A204.1 (cell line): Measurements from ENCODE around the gene DDX41.
"Not testable (repeated sequence)": the region's sequence is repeated elsewhere in the genome, so short reads cannot be mapped to it uniquely, and the experiment has no call there.

Experiments
- FAIRE-seq: peaks from 2 replicates; lab custom pipeline; 2012; peaks lifted over from hg19 to GRCh38; lab: Jason Lieb, UNC

DDX41 gene

DNA sequence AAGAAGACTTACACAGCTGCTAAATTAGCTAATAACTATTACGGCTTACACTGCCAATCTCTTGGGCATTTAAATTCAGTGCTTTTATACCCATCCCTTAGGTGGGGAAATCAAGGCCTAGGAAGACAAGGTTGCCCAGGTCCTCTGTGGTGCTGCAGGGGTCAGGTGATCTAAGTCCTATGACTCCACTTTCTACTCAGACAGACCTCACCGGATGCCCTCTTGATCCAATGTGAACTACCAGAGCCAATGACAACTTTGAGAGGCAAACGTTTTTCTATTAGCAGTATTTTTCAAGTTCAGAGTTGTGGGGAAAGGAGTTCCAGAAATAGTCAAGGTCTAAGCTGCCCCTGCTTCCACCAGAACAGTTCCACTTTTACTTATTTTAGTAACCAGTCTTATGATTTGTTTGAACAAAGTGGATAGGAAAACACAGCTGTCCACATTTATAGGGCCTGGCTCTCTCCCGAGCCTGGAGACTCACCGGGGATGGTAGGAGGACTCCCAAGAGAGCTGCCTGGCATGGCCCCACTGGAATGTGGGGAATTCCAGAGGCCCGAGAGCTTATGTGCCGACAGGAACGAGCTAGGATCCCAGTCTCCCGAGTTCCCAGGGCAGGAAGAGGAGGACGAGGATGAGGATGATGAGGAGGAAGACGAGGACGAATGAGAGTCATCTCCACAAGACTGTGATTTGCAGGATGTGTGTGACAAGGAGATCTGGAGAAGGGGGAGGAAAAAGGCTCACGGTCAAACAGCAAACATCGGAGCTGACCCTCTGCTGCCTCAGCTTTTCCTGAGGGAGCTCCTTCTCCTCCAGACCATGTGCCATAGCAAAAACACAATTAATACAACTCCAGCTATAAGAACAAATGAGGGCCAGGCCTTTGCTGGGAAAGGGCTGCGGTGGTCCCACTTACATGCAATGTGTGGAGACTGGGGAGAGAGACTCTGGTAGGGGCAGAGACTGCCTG lies 20.9 kb upstream of the DDX41 start:
- FAIRE-seq, result no peak

DNA sequence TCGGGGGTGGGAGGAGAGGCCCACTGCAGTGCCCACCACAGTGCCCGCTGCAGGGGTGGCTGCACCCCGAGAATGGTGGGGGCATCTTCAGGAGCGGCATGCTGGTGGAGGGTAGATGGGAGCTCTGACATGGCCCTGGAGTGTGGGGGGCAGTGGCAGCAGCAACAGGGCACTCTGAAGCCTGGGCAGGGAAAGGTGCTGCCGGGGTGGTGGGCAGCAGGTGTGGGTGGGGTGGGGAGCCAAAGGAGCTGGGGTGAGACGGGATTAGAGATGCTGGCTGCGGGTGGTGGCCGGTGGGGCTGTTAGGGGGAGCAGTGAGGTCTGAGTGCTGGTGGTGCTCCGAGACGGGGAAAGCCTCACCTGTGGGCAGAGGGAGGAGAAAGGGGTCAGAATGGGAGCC lies 19.6 kb upstream of the DDX41 start:
- no peak for FAIRE-seq

DNA sequence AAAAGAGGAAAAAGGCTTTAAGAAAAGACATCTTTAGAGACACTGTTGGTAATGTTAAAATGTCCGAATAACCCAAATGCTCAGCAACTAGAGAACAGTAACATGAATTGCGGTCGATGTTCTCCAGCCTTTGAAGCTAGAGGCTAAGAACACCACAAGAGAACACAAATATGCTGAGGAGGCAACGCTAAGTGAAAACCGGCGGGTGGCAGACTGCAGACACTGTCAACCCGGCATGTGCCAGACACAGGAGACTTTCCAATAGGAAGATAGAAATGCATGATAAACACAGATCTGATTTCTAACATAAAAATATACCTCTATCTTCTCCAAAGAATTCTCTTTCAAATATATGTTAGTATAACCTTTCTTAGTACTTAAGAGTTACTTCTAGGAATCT lies 18.4 kb upstream of the DDX41 start:
- no peak for FAIRE-seq

DNA sequence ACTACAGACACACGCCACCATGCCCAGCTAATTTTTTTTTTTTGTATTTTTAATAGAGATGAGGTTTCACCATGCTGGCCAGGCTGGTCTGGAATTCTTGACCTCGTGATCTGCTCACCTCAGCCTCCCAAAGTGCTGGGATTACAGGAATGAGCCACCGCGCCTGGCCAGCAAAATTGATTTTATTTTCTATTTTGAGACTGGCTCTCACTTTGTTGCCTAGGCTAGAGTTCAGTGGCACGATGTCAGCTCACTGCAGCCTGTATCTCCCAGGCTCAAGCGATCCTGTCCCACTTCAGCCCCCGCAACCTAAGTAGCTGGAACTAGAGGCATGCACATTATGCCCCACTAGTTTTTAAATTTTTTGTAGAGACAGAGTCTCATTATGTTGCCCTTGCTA lies 17.7 kb upstream of the DDX41 start:
- not testable (repeated sequence) for FAIRE-seq

DNA sequence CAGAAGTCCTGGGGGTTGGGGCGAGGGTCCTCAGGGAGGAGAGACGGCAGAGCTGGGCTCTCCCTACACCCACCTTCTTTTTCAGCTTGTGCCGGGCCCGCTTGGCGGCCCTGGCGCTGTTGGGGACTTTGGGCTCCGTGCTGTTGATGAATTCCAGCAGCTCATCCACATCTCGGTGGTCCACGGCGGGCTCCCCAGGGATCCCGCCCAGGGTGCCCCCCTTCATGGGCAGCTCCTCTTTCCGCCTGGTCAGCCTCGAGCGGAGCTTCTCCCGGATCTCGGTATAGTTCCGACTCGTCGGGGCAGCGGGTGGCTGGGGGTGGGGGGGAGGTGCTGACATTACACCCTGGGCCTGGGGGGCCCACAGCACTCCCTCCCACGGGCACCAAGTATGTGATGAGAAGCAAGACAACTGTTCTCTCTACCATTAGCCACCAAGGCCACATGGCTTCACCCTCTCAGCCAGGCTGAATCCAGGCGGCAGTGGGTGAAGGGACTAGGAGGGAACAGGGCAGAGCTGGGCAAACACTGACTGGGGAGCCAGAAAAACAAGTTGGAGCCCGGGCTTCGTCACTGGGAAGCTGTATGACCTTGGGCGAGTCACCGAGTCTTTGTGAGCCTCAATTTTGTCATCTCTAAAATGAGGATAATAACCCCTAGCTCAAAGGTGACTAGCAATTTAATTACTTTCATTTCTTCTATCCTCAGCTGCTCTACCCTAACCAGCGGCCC lies 14.6 kb upstream of the DDX41 start:
- FAIRE-seq, result no peak

DNA sequence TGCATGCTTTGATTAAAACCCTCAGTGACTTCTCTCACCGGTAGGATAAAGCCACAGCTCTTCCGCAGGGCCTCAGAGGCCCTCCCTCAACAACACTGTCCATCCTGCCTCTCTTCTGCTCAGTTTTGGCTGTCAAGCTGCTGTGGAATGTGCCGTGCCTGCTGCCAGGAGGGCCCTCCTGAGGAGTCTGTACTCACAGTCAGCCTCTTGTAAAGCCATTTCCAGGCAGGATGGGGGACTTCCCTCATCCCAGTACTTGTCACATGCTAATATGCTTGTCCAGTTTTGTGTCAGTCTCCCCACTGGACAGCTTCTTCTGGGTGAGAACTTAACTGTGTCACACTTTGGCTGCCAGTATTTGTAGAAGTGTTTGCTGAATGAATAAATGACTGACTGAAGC lies 13.9 kb upstream of the DDX41 start:
- FAIRE-seq, result no peak

DNA sequence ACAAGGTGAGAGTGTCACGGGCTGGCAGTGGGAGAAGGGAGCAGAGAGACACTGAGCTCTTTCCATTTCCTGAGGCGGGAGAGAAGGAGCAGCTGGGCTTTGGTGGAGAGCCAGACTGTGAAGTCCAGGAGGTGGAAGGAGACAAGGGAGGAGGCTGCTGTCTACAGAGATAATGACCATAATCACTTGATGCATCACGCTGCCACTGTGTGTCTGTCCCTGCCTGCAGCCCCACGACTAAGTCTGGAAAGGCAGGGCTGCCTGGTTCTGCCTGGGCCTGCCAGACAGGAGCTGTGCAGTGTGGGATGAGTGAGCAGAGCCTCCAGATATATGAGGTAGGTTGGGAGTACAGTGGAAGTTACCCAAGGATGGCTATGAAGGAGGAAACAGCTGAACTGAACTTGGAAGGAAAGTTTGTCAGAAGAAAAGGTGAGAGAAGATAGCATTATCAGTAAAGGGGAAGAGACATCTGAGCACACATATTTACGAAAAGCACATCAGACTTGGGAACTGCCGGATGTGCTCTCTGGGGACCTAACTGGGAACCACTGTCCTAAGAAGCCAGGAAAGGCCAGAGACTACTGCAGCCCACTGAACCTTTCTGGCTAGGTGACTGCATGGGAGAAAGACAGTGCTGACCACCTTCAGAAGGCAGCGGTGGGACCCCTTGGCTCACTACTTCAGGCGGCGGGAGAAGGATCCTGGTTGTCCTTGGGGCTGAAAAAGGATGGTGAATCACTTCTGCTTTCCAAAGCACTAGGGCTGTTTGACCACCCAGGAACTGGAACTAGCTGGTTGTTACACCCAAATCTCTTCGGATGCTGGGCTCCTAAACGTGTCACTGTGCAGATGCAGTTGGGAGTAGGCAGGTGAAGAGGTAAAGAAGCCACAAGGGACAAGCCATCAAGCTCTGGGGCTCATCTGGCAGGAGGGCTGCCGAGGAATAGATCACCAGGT lies 12.8 kb upstream of the DDX41 start:
- FAIRE-seq, result no peak

DNA sequence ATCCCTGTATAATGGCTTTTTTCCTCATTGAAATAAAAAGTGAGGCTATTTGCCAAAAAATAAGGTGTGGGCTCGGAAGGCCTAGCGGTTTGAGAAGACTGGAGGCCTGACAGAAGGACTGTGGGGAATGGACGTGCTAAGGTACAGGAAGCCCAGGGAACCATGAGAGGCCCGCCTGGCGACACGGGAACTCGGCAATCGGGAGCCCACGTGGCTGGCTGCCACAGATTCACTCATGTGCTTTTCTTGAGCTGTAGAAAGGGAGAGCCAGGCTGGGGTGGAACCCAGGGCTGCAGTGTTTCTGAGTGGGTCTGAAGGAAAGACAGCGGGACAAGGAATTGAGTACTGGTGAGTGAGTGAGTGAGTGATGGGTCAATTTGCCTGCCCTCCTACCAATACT lies 11.9 kb upstream of the DDX41 start:
- no peak for FAIRE-seq

DNA sequence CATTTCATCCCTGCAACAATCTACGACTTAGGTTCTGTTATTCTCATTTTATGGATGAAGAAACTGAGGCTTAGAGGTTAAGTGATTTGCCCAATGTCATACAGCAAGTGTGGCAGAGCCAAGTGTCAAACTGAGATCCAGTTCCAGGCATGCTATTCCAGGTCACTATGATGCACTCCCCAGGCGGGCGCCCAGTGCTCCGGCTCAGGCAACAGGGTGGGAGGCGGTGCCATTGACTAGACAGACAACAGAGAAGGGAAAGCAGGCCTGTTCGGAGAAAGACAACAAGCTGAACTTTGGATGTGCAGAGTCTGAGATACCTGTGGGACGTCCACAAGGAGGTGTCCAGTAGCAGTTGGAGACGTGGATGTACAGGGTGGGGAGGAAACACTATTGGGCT lies 10.8 kb upstream of the DDX41 start:
- no peak for FAIRE-seq

DNA sequence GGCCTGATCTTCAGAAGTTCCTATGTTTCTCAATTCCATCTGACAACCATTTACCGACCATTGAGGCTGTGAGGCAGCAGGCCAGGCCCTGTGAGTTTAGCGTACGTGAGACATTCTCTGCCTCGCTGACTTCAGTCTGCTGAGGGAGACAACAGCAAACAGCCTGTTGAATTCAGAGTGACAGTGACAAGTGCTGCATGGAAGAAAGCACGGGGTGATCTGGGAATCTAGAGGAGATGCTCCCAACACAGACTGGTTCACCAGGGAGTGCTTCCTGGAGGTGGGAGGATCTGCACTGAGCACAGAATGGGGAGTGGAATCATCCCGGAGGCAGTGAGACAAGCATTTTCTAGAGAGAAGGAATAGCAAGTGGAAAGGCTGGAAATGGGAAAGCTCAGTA lies 10.0 kb upstream of the DDX41 start:
- FAIRE-seq, result no peak

DNA sequence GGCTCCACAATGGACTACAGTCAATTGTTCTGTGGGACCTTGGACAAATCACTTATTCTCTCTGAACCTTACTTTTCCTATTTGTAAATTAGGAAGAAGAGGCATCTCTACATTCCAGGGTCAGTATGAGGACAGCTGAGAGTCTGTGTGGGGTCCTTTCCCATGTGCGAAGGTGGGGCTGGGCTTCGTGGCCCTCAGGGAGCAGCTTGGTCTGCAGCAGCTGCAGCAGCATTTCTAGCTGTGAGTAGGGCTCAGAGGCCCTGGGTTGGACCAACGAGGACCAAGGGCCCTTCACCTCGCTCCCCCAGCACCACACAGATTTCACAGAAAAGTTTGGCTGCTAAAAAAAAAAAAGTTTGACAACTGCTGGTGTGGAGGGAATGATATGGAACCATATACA lies 9.4 kb upstream of the DDX41 start:
- no peak for FAIRE-seq

DNA sequence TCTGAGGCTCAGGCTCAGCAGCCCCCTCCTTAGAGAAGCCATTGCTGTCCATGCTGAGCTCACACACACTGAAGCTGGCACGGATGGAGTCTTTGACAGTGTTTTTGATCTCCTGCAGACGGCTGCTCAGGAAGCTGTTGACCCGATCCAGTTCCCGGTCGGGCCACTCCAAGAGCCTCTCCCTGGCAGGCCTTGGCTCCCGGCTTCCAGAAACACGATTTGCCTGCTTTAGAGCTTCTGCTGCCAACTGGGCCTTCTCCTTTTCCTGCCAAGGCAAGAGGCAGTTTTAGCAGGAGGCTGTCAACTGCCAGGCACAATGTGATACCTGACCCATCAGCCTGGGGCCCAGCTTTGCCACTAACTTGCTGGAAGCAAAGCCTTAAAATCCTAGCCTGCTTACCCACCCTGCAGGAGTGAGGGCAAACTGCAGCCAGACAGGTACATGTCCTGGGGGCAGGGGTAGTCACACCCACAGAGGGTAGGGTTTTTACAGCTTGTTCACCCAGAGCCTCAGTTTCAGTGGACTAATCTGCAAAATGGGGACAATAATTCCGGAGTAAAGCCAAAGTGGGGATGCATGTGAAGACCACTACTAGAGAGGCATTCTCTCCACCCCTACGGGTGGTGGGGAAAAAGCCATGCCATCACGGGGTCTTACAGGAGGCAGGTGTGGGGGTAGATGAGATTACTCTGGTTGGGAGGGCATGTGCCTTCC lies 8.3 kb upstream of the DDX41 start:
- FAIRE-seq, result no peak

DNA sequence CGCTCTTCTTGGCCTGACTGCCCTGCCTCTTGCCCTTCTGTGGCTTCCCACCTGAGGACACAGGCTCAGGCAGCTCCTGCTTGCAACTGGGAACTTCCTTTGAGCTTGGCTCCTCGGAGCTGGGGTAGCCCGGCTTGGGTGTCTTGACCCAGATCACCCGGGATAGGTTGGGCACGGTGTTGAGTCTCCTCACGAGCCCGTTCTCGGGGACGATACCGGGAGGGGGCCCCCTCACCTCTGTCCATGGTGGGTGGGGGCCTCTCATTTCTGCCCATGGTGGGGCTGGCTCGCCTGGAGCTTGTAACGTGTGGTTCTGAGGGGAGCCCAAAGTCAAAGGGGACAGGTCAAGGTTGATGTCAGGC lies 7.8 kb upstream of the DDX41 start:
- FAIRE-seq, result no peak

DNA sequence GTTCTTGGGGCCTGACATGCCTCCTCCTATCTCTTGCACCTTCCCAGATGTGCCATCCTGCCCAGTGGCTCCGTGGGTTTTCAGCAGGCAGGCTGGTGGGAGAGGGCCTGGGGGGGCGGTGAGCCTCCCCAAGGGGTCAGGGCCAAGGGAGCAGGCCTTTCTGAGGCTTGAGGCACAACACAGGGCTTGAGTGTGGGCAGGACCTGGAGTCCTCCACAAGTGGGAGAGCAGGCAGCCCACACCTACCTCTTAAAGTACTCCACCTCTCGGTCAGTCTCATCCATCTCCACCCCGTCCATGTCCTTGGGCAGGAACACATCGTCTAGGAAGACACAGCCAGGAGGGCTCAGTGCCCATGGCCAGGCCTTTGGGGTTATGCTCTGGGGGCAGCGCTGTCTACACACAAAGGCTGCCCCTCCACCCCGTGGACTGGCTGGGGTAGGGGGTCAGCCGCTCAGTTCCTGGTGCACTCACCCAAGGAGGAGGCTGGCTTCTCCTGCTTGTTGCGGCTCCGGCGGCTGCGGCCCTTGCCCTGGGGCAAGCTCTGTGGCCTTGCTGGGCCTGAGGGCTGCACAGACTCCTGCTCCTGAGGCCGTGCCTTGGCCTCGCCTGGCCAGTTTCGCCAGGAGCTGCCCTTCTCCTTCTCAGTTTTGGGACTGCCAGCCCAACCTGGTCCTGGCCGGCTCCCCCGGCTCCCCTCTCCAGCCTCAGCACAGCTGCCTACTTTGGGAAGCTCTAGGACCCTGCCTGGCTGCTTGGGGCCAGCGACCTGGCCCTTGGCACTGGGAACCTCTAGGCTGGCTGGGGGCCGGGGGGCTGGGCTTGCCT lies 7.2 kb upstream of the DDX41 start:
- FAIRE-seq, result no peak

DNA sequence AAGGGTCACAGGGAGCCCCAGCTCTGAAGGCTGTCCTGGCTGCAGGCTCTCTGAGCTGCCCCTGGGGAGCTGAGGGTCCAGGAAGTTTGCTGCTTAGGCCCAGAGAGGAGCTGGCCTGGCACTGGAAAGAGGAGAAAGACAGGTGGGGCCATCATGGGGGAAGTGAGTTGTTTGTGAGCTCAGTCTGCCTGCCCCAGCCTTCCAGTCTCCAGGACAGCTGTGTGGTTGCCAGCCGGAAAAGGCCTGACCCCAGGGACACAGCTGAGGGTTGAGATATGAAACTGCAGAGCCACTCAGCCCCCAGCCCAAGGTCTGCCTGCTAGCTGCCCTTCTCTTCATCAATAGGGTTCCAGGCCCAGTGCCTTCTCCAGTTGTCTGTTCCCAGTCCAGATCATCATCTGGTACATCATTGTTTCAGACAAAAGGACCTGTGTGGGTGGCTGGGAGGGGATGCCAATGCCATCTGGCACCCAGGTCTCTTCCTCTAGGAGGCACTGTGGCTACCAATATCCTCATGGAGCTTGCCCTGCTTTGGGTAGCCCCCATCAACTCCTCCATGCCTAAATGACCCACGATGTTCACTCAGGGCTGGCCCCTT lies 4.3 kb upstream of the DDX41 start:
- no peak for FAIRE-seq

DNA sequence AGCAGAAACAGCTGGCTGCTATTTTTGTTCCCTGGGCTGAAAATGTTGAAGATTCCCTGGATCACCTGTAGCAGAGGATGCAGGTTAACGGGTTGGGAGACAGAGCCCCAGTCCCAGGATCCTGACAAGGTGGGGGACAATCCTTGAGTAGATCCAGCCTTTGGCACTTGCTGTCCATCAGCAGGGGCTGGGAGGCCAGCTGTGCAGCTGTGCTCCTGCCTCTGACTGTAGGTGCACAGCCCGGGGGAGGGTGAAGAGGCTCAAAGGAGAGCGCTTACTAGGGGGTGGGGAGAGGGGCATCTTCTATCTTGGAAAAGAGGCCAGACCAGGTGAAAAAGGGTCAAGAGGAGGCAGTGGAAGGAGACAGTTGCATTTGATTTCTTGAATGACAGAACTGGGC lies 3.5 kb upstream of the DDX41 start:
- no peak for FAIRE-seq

DNA sequence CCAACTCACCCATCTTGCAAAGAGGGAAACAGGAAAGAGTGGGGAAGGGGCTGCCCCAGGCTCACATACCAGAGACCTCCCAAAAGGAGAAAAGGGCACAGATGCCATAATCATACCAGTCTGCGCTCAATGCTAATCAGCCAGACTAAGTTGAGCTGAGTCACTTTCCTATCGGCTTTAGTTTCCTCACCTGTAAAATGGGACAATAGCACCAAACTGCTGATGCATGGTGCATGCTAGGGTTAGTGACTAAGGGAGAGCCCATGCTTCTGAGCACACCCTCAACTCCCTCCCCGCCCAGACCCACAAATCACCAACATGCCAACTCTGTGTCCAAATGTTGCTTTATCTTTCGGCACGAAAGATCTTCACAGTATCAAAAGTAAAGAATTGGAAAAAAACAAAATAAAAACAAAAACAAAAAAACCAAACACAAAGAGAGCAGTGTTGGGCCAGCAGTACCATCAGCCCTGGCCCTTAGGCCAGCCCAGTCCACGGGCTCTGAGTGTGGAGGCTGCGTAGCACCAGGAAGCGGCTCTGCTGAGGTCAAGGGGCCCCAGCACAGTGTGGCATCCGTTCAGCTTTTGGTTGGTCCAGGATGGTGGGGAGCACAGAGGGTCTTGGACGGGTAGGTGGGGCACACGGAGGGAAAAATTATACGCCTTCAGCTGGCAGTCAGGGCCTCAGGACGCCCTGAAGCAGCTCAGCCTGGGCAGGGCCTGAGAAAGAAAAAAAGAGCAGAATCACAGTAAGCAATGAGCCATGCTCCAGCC lies 2.9 kb upstream of the DDX41 start:
- FAIRE-seq, result no peak

DNA sequence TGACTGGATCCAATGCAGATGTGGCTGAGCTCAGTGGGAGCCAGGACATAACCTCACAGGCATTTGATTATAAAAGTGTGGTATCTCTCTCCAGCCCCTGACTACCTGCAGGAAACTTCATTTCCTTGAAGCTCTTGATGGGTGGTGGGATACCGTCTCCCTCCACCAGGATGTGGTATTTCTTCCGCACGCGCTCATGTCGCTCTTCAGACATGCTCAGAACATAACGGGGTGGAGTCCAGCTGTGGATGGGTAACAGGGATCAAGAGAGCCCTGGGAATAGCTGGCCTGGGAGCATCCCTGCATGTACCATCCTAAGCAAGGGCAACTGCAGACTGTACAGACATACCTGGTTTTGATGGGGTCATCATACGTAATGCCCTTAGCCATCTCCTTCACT lies 1.2 kb downstream of the DDX41 start:
- no peak for FAIRE-seq

DNA sequence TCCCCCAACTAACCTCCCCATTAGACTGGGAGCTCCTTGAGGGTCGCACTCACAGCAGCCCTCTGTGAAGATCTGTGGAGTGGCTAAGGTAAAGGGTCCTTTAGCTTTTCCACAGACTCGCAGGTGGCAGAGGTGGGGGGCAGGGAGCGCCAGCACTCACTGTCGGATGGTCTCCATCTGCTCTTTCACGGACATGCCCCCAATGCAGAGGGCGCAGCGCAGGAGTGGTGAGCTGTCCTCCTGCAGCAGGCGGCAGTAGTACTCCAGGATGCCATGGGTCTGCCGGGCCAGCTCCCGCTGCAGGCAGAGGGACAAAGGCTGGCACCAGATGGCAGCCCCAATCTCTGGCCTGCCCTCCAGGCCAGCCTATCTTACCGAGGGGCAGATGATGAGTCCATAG lies 2.2 kb downstream of the DDX41 start:
- FAIRE-seq, result no peak

DNA sequence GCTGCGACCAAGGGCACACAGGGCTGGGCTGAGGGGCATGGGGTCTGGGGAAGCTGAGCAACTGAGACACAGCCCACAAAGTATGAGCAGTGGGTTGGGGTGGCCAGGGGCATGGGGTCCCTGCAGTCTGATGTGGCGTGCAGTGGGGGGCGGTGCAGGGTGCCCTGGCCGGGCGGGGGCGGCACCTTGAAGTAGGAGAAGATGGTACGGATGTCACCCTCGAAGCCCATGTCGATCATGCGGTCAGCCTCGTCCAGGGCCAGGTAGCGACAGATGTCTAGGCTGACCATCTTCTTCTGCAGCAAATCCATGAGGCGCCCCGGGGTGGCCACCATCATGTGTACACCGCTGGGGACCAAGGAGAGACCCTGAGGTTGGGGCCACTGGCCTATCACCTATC lies 3.3 kb downstream of the DDX41 start:
- FAIRE-seq, result no peak
